ENCODE data around the gene CREB5.

DNA sequence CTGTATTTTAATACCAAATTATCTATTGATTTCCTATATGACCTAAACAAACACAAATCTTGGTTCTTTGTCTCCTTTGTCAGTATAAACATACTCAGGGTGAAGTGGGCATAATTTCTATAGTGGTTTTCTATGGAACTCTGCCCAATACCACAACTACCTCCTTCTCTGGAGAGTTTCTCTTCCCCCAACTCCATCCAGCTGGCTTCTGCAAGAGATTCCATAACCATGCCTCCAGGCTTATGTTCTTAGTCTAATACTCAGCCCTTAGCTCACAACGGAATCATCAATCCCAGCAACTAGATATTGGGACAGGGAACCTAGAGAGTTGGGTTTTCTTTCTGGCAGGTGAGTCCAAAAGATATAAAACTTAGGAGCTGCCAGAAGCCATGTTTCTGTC lies 418.5 kb downstream of the CREB5 start:
- no peak for TF ChIP-seq POLR2A (IDR thresholded peaks at IDR 0.05)
- TF ChIP-seq, protein P1, sequence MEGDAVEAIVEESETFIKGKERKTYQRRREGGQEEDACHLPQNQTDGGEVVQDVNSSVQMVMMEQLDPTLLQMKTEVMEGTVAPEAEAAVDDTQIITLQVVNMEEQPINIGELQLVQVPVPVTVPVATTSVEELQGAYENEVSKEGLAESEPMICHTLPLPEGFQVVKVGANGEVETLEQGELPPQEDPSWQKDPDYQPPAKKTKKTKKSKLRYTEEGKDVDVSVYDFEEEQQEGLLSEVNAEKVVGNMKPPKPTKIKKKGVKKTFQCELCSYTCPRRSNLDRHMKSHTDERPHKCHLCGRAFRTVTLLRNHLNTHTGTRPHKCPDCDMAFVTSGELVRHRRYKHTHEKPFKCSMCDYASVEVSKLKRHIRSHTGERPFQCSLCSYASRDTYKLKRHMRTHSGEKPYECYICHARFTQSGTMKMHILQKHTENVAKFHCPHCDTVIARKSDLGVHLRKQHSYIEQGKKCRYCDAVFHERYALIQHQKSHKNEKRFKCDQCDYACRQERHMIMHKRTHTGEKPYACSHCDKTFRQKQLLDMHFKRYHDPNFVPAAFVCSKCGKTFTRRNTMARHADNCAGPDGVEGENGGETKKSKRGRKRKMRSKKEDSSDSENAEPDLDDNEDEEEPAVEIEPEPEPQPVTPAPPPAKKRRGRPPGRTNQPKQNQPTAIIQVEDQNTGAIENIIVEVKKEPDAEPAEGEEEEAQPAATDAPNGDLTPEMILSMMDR (IDR thresholded peaks at IDR 0.05 in 8 of 11, conservative IDR thresholded peaks at IDR 0.05 in 3 of 11): no peak

All from spleen (tissue), 7 donors.